ENCODE data around the gene HOXB7. TPM values are rescaled to one million over a fixed set of nuclear protein-coding genes. Genes with fewer than 3 reads are reported as not detected.

HOXB7 gene
- total RNA-seq, 1 donor from 2014 or later, result 0.39 TPM

GRCh38 chr17:48615963-48616716 is 5.3 kb upstream of the HOXB7 start:
- peaks cover 40% of the 10 kb centered on the region for H3K4me1 Mint-ChIP-seq (ENCODE audit: low read depth)
- no peak for DNase-seq (ENCODE audit: low spot score)
- H3K9me3 Mint-ChIP-seq, result no peaks in the 10 kb centered on the region
- H3K27ac Mint-ChIP-seq, result no peak overlapping the region
- no peak overlapping the region for H3K4me3 Mint-ChIP-seq (ENCODE audit: low read depth)
- peaks cover 85% of the 10 kb centered on the region for H3K27me3 Mint-ChIP-seq (ENCODE audit: low read depth)
- intact Hi-C loops (cut with micrococcal nuclease), result loop anchor here (10.0 kb wide), 1 partner anchor 1349 kb away; the partner anchor contains the start of gene DLX4
- no peaks in the 10 kb centered on the region for H3K36me3 Mint-ChIP-seq (ENCODE audit: low read depth)

- DNase-seq (ENCODE audit: low spot score), result no peak
- Mint-ChIP-seq H3K4me1 (ENCODE audit: low read depth) (peaks cover 45% of the 10 kb centered on the region), H3K27me3 (ENCODE audit: low read depth) (peaks cover 82% of the 10 kb centered on the region), H3K9me3 (no peaks in the 10 kb centered on the region), H3K4me3 (ENCODE audit: low read depth) (no peak within 1 kb of the TSS), H3K36me3 (ENCODE audit: low read depth) (no peaks in the 10 kb centered on the region), H3K27ac (peak within 1 kb of the TSS; percentile 54)
- intact Hi-C loops (cut with micrococcal nuclease), result loop anchor here (10.0 kb wide), 1 partner anchor 1349 kb away; the partner anchor contains the start of gene DLX4
These were observed 4.5 kb upstream of the HOXB7 start, which contains the start of gene HOXB8 for GRCh38 chr17:48615047-48615962. HOXB8 (minus strand) TSS chr17:48615292; CDS start chr17:48614704, 588 bp downstream.

GRCh38 chr17:48613862-48614694 is 3.3 kb upstream of the HOXB7 start:
- DNase-seq (ENCODE audit: low spot score), result no peak
- Mint-ChIP-seq H3K36me3 (ENCODE audit: low read depth) (no peaks in the 10 kb centered on the region), H3K27ac (no peak overlapping the region), H3K4me3 (ENCODE audit: low read depth) (no peak overlapping the region), H3K4me1 (ENCODE audit: low read depth) (peaks cover 42% of the 10 kb centered on the region), H3K9me3 (no peaks in the 10 kb centered on the region), H3K27me3 (ENCODE audit: low read depth) (peaks cover 83% of the 10 kb centered on the region)
- intact Hi-C loops (cut with micrococcal nuclease), result loop anchor here (1.0 to 10.0 kb wide), 6 partner anchors 16 to 1351 kb away; partner anchors contain the start of genes DLX4 and IGF2BP1

- Mint-ChIP-seq H3K27ac (peak overlapping the region; percentile 72), H3K27me3 (ENCODE audit: low read depth) (peaks cover 81% of the 10 kb centered on the region), H3K9me3 (no peaks in the 10 kb centered on the region), H3K4me3 (ENCODE audit: low read depth) (peak overlapping the region; percentile 72), H3K4me1 (ENCODE audit: low read depth) (peaks cover 36% of the 10 kb centered on the region), H3K36me3 (ENCODE audit: low read depth) (no peaks in the 10 kb centered on the region)
- no peak for DNase-seq (ENCODE audit: low spot score)
- intact Hi-C loops (cut with micrococcal nuclease), result loop anchor here (1.0 to 10.0 kb wide), 6 partner anchors 15 to 1352 kb away; partner anchors contain the start of genes DLX4 and IGF2BP1
These were observed 2.3 kb upstream of the HOXB7 start for GRCh38 chr17:48612854-48613691.

- Mint-ChIP-seq H3K9me3 (no peaks in the 10 kb centered on the region), H3K36me3 (ENCODE audit: low read depth) (no peaks in the 10 kb centered on the region), H3K4me3 (ENCODE audit: low read depth) (peak overlapping the region; percentile 66), H3K27me3 (ENCODE audit: low read depth) (peaks cover 81% of the 10 kb centered on the region), H3K27ac (peak overlapping the region; percentile 72), H3K4me1 (ENCODE audit: low read depth) (peaks cover 36% of the 10 kb centered on the region)
- no peak for DNase-seq (ENCODE audit: low spot score)
- intact Hi-C loops (cut with micrococcal nuclease), result loop anchor here (2.0 to 10.0 kb wide), 5 partner anchors 35 to 1352 kb away; partner anchors contain the start of genes DLX4 and IGF2BP1
These were observed 1.6 kb upstream of the HOXB7 start for GRCh38 chr17:48612456-48612853.

GRCh38 chr17:48611681-48612455 is 1.1 kb upstream of the HOXB7 start:
- DNase-seq (ENCODE audit: low spot score), result no peak
- no peaks in the 10 kb centered on the region for H3K36me3 Mint-ChIP-seq (ENCODE audit: low read depth)
- H3K27ac Mint-ChIP-seq, result no peak overlapping the region
- no peaks in the 10 kb centered on the region for H3K9me3 Mint-ChIP-seq
- intact Hi-C loops (cut with micrococcal nuclease), result loop anchor here (2.0 to 10.0 kb wide), 5 partner anchors 35 to 1353 kb away; partner anchors contain the start of genes DLX4 and IGF2BP1
- peaks cover 31% of the 10 kb centered on the region for H3K4me1 Mint-ChIP-seq (ENCODE audit: low read depth)
- peaks cover 81% of the 10 kb centered on the region for H3K27me3 Mint-ChIP-seq (ENCODE audit: low read depth)
- peak overlapping the region; percentile 84 for H3K4me3 Mint-ChIP-seq (ENCODE audit: low read depth)

GRCh38 chr17:48611213-48611612 is 396 bp upstream of the HOXB7 start:
- Mint-ChIP-seq H3K4me1 (ENCODE audit: low read depth) (peaks cover 29% of the 10 kb centered on the region), H3K4me3 (ENCODE audit: low read depth) (peak overlapping the region; percentile 84), H3K36me3 (ENCODE audit: low read depth) (no peaks in the 10 kb centered on the region), H3K27me3 (ENCODE audit: low read depth) (peaks cover 81% of the 10 kb centered on the region), H3K27ac (peak overlapping the region; percentile 61), H3K9me3 (no peaks in the 10 kb centered on the region)
- intact Hi-C loops (cut with micrococcal nuclease), result loop anchor here (5.0 to 10.0 kb wide), 3 partner anchors 36 to 1354 kb away; partner anchors contain the start of genes DLX4 and IGF2BP1
- no peak for DNase-seq (ENCODE audit: low spot score)

GRCh38 chr17:48609759-48610281 is 997 bp downstream of the HOXB7 start:
- H3K36me3 Mint-ChIP-seq (ENCODE audit: low read depth), result no peaks in the 10 kb centered on the region
- H3K27me3 Mint-ChIP-seq (ENCODE audit: low read depth), result peaks cover 77% of the 10 kb centered on the region
- H3K4me3 Mint-ChIP-seq (ENCODE audit: low read depth), result peak overlapping the region; percentile 84
- intact Hi-C loops (cut with micrococcal nuclease), result loop anchor here (5.0 to 10.0 kb wide), 3 partner anchors 37 to 1355 kb away; partner anchors contain the start of genes DLX4 and IGF2BP1
- H3K9me3 Mint-ChIP-seq, result no peaks in the 10 kb centered on the region
- H3K27ac Mint-ChIP-seq, result no peak overlapping the region
- H3K4me1 Mint-ChIP-seq (ENCODE audit: low read depth), result peaks cover 25% of the 10 kb centered on the region
- DNase-seq (ENCODE audit: low spot score), result no peak

- no peaks in the 10 kb centered on the region for H3K36me3 Mint-ChIP-seq (ENCODE audit: low read depth)
- H3K27me3 Mint-ChIP-seq (ENCODE audit: low read depth), result peaks cover 78% of the 10 kb centered on the region
- DNase-seq (ENCODE audit: low spot score), result no peak
- peak overlapping the region; percentile 23 for H3K4me3 Mint-ChIP-seq (ENCODE audit: low read depth)
- H3K4me1 Mint-ChIP-seq (ENCODE audit: low read depth), result peaks cover 24% of the 10 kb centered on the region
- intact Hi-C loops (cut with micrococcal nuclease), result no loop called here
- no peaks in the 10 kb centered on the region for H3K9me3 Mint-ChIP-seq
- no peak overlapping the region for H3K27ac Mint-ChIP-seq
These were observed 1.8 kb downstream of the HOXB7 start for GRCh38 chr17:48609033-48609432.

GRCh38 chr17:48608494-48608834 is 2.4 kb downstream of the HOXB7 start:
- Mint-ChIP-seq H3K27me3 (ENCODE audit: low read depth) (peaks cover 78% of the 10 kb centered on the region), H3K9me3 (no peaks in the 10 kb centered on the region), H3K36me3 (ENCODE audit: low read depth) (no peaks in the 10 kb centered on the region), H3K4me1 (ENCODE audit: low read depth) (peaks cover 20% of the 10 kb centered on the region), H3K4me3 (ENCODE audit: low read depth) (no peak overlapping the region), H3K27ac (no peak overlapping the region)
- no peak for DNase-seq (ENCODE audit: low spot score)
- intact Hi-C loops (cut with micrococcal nuclease), result no loop called here

All from activated T-helper 2 cell treated with anti-CD3 and anti-CD28 coated beads, Interferon-gamma antibody, Interleukin-2, Interleukin-4, amounts not matched to agents 10 μg/mL and 5 μg/mL and 100 μg/mL, durations not matched to agents 14 hours and 24 hours and 36 hours (primary cell).